ENCODE results near the gene NNAT.

- TF ChIP-seq EZH2 (IDR thresholded peaks at IDR 0.05; ENCODE audit: insufficient read depth, poor library complexity, severe bottlenecking), result no peak
- no peak for TF ChIP-seq EZH2phosphoT487 (IDR thresholded peaks at IDR 0.05; ENCODE audit: insufficient read depth, low read depth)
Observed at GRCh38 chr20:37525810-37526209, 4.8 kb downstream of the NNAT start.

Data from GM23248 (cell line).